DMS114 treated with DMSO at 0.1 percent for 48 hours (cell line): ENCODE results near the gene CYB5R3.
"Not testable (repeated sequence)": the region's sequence is repeated elsewhere in the genome, so short reads cannot be mapped to it uniquely, and the experiment has no call there.

ENCODE experiments used
- DNase-seq: peaks from one replicate; lab custom pipeline; 2025; ENCODE audit not compliant: unreplicated experiment; lab: John Stamatoyannopoulos, UW

CYB5R3 gene

GRCh38 chr22:42626431-42626830 lies 22.8 kb downstream of the CYB5R3 start:
- no peak for DNase-seq

GRCh38 chr22:42625416-42625815 lies 23.8 kb downstream of the CYB5R3 start:
- no peak for DNase-seq

GRCh38 chr22:42624551-42625106 lies 24.6 kb downstream of the CYB5R3 start:
- no peak for DNase-seq

- DNase-seq, result no peak
Measured at GRCh38 chr22:42623756-42624441, 25.3 kb downstream of the CYB5R3 start.

GRCh38 chr22:42623301-42623751 lies 25.9 kb downstream of the CYB5R3 start:
- no peak for DNase-seq

- no peak for DNase-seq
Measured at GRCh38 chr22:42622061-42622710, 27.0 kb downstream of the CYB5R3 start.

GRCh38 chr22:42621505-42622002 lies 27.6 kb downstream of the CYB5R3 start:
- no peak for DNase-seq

GRCh38 chr22:42620084-42620483 lies 29.1 kb downstream of the CYB5R3 start:
- no peak for DNase-seq

GRCh38 chr22:42619261-42620063 lies 29.7 kb downstream of the CYB5R3 start:
- DNase-seq, result no peak

- no peak for DNase-seq
Measured at GRCh38 chr22:42617155-42617983, 31.8 kb downstream of the CYB5R3 start.

GRCh38 chr22:42615860-42616175 lies 33.4 kb downstream of the CYB5R3 start:
- not testable (repeated sequence) for DNase-seq

GRCh38 chr22:42615092-42615859 lies 33.9 kb downstream of the CYB5R3 start:
- DNase-seq, result peak; percentile 96

- DNase-seq, result peak; percentile 92
Measured at GRCh38 chr22:42614312-42615091, 34.7 kb downstream of the CYB5R3 start, which contains the start of gene POLDIP3. Gene POLDIP3 (minus strand): TSS chr22:42614883. CDS start chr22:42614857, 26 bp downstream.

GRCh38 chr22:42613872-42614301 lies 35.3 kb downstream of the CYB5R3 start:
- DNase-seq, result no peak

GRCh38 chr22:42612336-42612735 lies 36.9 kb downstream of the CYB5R3 start:
- DNase-seq, result no peak

GRCh38 chr22:42611051-42611450 lies 38.1 kb downstream of the CYB5R3 start:
- DNase-seq, result no peak

GRCh38 chr22:42610186-42610585 lies 39.0 kb downstream of the CYB5R3 start:
- DNase-seq, result no peak

GRCh38 chr22:42608823-42609361 lies 40.3 kb downstream of the CYB5R3 start:
- no peak for DNase-seq
